ENCODE measurements around the gene SEC24C.

DNA sequence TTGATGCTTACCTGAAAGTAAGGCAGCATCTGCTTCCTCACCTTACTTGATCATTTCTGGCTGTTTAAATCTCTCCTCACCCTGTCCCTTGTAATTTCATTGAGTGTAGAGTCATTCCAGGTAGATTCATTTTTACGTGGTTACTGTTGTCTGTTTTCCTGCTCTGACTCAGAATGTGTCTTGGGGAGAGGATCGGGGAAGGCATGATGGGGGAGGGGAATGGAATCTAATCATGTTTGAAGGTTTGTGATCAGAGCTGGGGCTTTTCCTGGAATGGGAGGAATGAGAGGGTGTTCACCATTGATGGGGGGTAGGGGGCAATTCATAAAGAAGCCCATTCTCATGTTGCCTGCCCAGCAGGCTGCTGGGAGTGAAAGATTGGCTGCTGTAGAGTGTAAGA is 18.7 kb downstream of the SEC24C start:
- TF ChIP-seq, protein P1, sequence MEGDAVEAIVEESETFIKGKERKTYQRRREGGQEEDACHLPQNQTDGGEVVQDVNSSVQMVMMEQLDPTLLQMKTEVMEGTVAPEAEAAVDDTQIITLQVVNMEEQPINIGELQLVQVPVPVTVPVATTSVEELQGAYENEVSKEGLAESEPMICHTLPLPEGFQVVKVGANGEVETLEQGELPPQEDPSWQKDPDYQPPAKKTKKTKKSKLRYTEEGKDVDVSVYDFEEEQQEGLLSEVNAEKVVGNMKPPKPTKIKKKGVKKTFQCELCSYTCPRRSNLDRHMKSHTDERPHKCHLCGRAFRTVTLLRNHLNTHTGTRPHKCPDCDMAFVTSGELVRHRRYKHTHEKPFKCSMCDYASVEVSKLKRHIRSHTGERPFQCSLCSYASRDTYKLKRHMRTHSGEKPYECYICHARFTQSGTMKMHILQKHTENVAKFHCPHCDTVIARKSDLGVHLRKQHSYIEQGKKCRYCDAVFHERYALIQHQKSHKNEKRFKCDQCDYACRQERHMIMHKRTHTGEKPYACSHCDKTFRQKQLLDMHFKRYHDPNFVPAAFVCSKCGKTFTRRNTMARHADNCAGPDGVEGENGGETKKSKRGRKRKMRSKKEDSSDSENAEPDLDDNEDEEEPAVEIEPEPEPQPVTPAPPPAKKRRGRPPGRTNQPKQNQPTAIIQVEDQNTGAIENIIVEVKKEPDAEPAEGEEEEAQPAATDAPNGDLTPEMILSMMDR (conservative IDR thresholded peaks at IDR 0.05 in 1 of 2, IDR thresholded peaks at IDR 0.05 in 1 of 2; ENCODE audit: extremely low read depth in 1 of 2, insufficient read depth in 1 of 2, low read depth in 1 of 2, low read length in 2 of 2) = no peak
- TF ChIP-seq EZH2 (IDR thresholded peaks at IDR 0.05; ENCODE audit: borderline replicate concordance, low read length) = no peak

Measured in mammary epithelial cell (primary cell).